Fibroblast of the aortic adventitia (primary cell): ENCODE data around the gene HK3. TPM values are rescaled to one million over a fixed set of nuclear protein-coding genes. Genes with fewer than 3 reads are reported as not detected.

Source experiments
- DNase-seq: peaks from one replicate; pipeline ENCODE4 v3.0.0-alpha.2; 2010; ENCODE audit warnings: low read depth
- H3K4me3 ChIP-seq: 2 replicates; pipeline ENCODE4 v1.5.1; 2011; ENCODE audit warnings: low read depth, mild to moderate bottlenecking, control low read depth, low read length, moderate library complexity
- CTCF ChIP-seq: IDR thresholded peaks from 2 replicates; pipeline ENCODE4 v1.5.1; 2011; ENCODE audit warnings: mild to moderate bottlenecking, low read length, control low read depth, inconsistent platforms; ENCODE audit not compliant: insufficient read depth
- total RNA-seq: library from RNA; depleted of rRNA; stranded (reverse); fragments of >200 nt; gene quantifications from 2 replicates; pipeline ENCODE4 v1.2.3, GENCODE V29; 2012; ENCODE audit warnings: low replicate concordance

HK3 gene
- total RNA-seq, 1 donor = not detected

DNA sequence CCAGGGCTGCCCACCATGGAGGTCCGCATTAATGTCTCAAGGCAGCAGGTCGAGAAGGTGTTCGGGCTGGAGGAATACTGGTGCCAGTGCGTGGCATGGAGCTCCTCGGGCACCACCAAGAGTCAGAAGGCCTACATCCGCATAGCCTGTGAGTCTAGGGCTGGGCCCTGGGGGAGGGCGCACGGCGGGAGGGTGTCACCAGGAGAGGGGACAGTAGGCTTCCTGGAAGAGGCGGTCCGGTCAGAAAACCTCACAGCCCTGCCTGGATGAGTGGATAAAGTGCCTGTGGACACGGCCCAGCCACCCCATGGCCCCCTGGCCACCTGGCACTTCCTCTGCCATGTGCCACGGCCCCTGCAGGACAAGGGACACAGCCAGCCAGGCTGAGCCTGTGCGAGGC, 31.0 kb downstream of the HK3 start:
- H3K4me3 ChIP-seq = no peak overlapping the region
- DNase-seq = no peak
- no peak for TF ChIP-seq CTCF

- H3K4me3 ChIP-seq = no peak overlapping the region
- no peak for TF ChIP-seq CTCF
- DNase-seq = no peak
These were observed 32.3 kb downstream of the HK3 start for GRCh38 chr5:176866707-176867310.

GRCh38 chr5:176865964-176866363, 33.2 kb downstream of the HK3 start:
- no peak overlapping the region for H3K4me3 ChIP-seq
- DNase-seq = no peak
- no peak for TF ChIP-seq CTCF

GRCh38 chr5:176864755-176865154, 34.4 kb downstream of the HK3 start:
- TF ChIP-seq CTCF = no peak
- DNase-seq = no peak
- no peak overlapping the region for H3K4me3 ChIP-seq

GRCh38 chr5:176863765-176864098, 35.4 kb downstream of the HK3 start:
- no peak for TF ChIP-seq CTCF
- no peak for DNase-seq
- no peak overlapping the region for H3K4me3 ChIP-seq

DNA sequence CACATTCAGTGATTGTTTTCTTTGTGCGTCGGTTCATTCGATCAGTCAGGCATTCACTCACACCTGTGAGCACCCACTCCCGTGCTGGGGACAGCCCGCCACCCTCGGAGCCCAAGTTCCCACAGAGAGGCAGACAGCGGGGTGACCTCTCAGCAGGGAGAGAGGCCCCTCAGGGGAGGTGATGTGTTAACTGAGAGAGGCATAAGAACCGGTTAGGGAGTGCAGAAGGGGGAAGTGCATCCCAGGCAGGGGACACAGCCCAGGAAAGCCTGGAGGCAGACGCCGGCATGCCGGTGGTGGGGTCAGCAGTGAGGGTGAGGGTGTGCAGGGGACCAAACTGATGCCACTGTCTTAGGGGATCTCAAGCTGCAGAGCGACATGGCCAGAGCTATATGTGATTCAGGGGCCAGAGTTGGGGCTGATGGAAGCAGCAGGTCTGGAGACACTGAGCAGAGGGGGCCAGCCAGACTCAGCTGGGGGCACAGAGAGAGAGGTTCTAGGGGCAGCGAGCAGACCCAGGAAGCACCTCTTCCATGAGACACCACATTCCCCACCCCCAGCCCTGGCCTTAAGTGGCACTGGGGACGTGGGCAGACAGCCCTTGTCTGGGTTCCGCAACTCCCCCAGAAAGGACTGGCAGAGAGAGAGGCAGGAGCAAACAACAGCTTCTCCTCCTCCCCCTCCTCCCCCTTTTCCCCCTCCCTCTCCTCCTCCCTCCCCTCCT, 35.9 kb downstream of the HK3 start:
- no peak overlapping the region for H3K4me3 ChIP-seq
- no peak for DNase-seq
- TF ChIP-seq CTCF = no peak

GRCh38 chr5:176862330-176862995, 36.7 kb downstream of the HK3 start:
- no peak overlapping the region for H3K4me3 ChIP-seq
- DNase-seq = no peak
- no peak for TF ChIP-seq CTCF
